ENCODE results near the gene PHF21B.

The PHF21B gene

GRCh38 chr22:45006964-45007390 is 2.8 kb downstream of the PHF21B start:
- Histone ChIP-seq H2AFZ (ENCODE audit: low read length) (no peak overlapping the region), H3K4me2 (ENCODE audit: low read length) (no peak overlapping the region), H3F3A (ENCODE audit: insufficient read depth, low read length) (no peaks in the 10 kb centered on the region), H3K36me3 (ENCODE audit: insufficient read depth, low read length) (no peaks in the 10 kb centered on the region), H3K79me2 (ENCODE audit: insufficient read depth, low read length) (no peaks in the 10 kb centered on the region), H4K20me1 (ENCODE audit: insufficient read depth, low read length) (no peaks in the 10 kb centered on the region), H3K27ac (ENCODE audit: low read depth, low read length, poor library complexity, severe bottlenecking) (no peak overlapping the region), H3K4me1 (ENCODE audit: insufficient read depth, low read length, severe bottlenecking) (peaks cover 6% of the 10 kb centered on the region), H3K27me3 (ENCODE audit: insufficient read depth, low read length) (no peaks in the 10 kb centered on the region), H3K9me2 (ENCODE audit: low read depth, low read length) (no peaks in the 10 kb centered on the region), H3K4me3 (ENCODE audit: low read depth, low read length, poor library complexity, severe bottlenecking) (no peak overlapping the region), H3K9ac (ENCODE audit: low read length) (no peak overlapping the region), H3K9me3 (ENCODE audit: low read length) (no peaks in the 10 kb centered on the region)
- TF ChIP-seq EZH2 (IDR thresholded peaks at IDR 0.05; ENCODE audit: borderline replicate concordance, low read length), result no peak
- no peak for TF ChIP-seq CTCF (IDR thresholded peaks at IDR 0.05; ENCODE audit: low read length)

GRCh38 chr22:45006111-45006963 is 3.5 kb downstream of the PHF21B start:
- Histone ChIP-seq H3K27ac (ENCODE audit: low read depth, low read length, poor library complexity, severe bottlenecking) (no peak overlapping the region), H3K4me1 (ENCODE audit: insufficient read depth, low read length, severe bottlenecking) (peaks cover 6% of the 10 kb centered on the region), H3K9me3 (ENCODE audit: low read length) (no peaks in the 10 kb centered on the region), H3K9ac (ENCODE audit: low read length) (no peak overlapping the region), H3K4me3 (ENCODE audit: low read depth, low read length, poor library complexity, severe bottlenecking) (no peak overlapping the region), H4K20me1 (ENCODE audit: insufficient read depth, low read length) (no peaks in the 10 kb centered on the region), H3F3A (ENCODE audit: insufficient read depth, low read length) (no peaks in the 10 kb centered on the region), H3K9me2 (ENCODE audit: low read depth, low read length) (no peaks in the 10 kb centered on the region), H2AFZ (ENCODE audit: low read length) (no peak overlapping the region), H3K27me3 (ENCODE audit: insufficient read depth, low read length) (no peaks in the 10 kb centered on the region), H3K4me2 (ENCODE audit: low read length) (no peak overlapping the region), H3K36me3 (ENCODE audit: insufficient read depth, low read length) (no peaks in the 10 kb centered on the region), H3K79me2 (ENCODE audit: insufficient read depth, low read length) (no peaks in the 10 kb centered on the region)
- TF ChIP-seq EZH2 (IDR thresholded peaks at IDR 0.05; ENCODE audit: borderline replicate concordance, low read length) (no peak), CTCF (IDR thresholded peaks at IDR 0.05; ENCODE audit: low read length) (no peak)

- Histone ChIP-seq H4K20me1 (ENCODE audit: insufficient read depth, low read length) (no peaks in the 10 kb centered on the region), H3K9ac (ENCODE audit: low read length) (no peak overlapping the region), H3K9me2 (ENCODE audit: low read depth, low read length) (no peaks in the 10 kb centered on the region), H3K9me3 (ENCODE audit: low read length) (no peaks in the 10 kb centered on the region), H3K4me1 (ENCODE audit: insufficient read depth, low read length, severe bottlenecking) (no peaks in the 10 kb centered on the region), H3F3A (ENCODE audit: insufficient read depth, low read length) (no peaks in the 10 kb centered on the region), H3K4me2 (ENCODE audit: low read length) (no peak overlapping the region), H3K4me3 (ENCODE audit: low read depth, low read length, poor library complexity, severe bottlenecking) (no peak overlapping the region), H2AFZ (ENCODE audit: low read length) (no peak overlapping the region), H3K79me2 (ENCODE audit: insufficient read depth, low read length) (no peaks in the 10 kb centered on the region), H3K27ac (ENCODE audit: low read depth, low read length, poor library complexity, severe bottlenecking) (no peak overlapping the region), H3K36me3 (ENCODE audit: insufficient read depth, low read length) (no peaks in the 10 kb centered on the region), H3K27me3 (ENCODE audit: insufficient read depth, low read length) (no peaks in the 10 kb centered on the region)
- TF ChIP-seq CTCF (IDR thresholded peaks at IDR 0.05; ENCODE audit: low read length) (no peak), EZH2 (IDR thresholded peaks at IDR 0.05; ENCODE audit: borderline replicate concordance, low read length) (no peak)
Measured at GRCh38 chr22:45001653-45002052, 8.2 kb downstream of the PHF21B start.
